ENCODE results near the gene LMTK3.

DNA sequence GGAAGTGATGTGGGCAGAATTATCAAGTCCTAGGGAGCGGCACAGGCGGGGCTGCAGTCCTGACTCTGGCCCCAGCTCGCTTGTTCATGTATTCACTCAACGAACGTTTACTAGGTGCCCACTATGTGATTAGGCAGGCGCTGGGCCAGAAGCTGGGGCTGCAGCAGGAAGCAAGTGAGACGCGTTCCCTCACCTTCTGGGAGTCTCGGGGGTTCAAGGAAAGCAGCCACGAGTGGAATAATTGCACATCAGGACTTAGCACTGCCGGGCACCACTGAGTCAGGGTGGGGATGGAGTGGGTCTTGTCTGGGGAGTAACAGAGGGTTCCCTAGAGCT, 2.5 kb upstream of the LMTK3 start:
- TF ChIP-seq, protein P1, sequence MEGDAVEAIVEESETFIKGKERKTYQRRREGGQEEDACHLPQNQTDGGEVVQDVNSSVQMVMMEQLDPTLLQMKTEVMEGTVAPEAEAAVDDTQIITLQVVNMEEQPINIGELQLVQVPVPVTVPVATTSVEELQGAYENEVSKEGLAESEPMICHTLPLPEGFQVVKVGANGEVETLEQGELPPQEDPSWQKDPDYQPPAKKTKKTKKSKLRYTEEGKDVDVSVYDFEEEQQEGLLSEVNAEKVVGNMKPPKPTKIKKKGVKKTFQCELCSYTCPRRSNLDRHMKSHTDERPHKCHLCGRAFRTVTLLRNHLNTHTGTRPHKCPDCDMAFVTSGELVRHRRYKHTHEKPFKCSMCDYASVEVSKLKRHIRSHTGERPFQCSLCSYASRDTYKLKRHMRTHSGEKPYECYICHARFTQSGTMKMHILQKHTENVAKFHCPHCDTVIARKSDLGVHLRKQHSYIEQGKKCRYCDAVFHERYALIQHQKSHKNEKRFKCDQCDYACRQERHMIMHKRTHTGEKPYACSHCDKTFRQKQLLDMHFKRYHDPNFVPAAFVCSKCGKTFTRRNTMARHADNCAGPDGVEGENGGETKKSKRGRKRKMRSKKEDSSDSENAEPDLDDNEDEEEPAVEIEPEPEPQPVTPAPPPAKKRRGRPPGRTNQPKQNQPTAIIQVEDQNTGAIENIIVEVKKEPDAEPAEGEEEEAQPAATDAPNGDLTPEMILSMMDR (IDR thresholded peaks at IDR 0.05; ENCODE audit: poor library complexity): no peak
- TF ChIP-seq EZH2 (IDR thresholded peaks at IDR 0.05; ENCODE audit: borderline replicate concordance) (no peak), EZH2phosphoT487 (IDR thresholded peaks at IDR 0.05; ENCODE audit: low read depth, severe bottlenecking, unreplicated experiment) (no peak)

All from hepatocyte (in vitro differentiated cells).